Measurements from ENCODE around the gene SOCS3.

The SOCS3 gene

DNA sequence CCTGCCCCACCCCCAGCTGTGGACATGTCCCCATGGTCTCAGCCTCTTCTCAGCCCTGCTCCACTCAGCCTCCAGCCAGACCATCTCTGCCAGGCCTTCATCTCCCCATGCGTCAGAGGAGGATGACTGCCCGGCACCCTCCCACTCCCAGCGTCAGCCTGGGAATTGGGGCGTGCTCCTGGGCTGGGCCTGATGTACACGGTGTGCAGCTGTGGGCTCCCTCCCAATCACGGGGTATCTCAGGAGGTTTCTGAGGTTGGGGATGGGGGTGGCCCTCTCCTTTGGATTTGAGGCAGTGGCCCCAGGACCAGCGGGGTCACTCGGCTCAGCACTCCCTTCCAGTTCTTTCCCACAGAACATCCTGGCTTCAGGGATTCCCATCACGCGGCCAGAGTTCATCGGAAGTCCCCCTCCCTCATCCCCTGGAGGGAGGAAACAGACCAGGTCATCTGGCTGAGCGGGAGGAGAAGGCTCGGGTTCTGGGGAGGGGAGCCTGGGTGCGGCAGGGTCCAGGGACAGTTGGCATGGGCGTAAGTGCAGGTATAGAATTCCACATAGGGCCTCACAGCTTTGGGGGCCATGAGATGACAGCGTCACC lies 36.9 kb downstream of the SOCS3 start:
- no peak for TF ChIP-seq EZH2phosphoT487 (IDR thresholded peaks at IDR 0.05; ENCODE audit: borderline replicate concordance)
- TF ChIP-seq, protein P1, sequence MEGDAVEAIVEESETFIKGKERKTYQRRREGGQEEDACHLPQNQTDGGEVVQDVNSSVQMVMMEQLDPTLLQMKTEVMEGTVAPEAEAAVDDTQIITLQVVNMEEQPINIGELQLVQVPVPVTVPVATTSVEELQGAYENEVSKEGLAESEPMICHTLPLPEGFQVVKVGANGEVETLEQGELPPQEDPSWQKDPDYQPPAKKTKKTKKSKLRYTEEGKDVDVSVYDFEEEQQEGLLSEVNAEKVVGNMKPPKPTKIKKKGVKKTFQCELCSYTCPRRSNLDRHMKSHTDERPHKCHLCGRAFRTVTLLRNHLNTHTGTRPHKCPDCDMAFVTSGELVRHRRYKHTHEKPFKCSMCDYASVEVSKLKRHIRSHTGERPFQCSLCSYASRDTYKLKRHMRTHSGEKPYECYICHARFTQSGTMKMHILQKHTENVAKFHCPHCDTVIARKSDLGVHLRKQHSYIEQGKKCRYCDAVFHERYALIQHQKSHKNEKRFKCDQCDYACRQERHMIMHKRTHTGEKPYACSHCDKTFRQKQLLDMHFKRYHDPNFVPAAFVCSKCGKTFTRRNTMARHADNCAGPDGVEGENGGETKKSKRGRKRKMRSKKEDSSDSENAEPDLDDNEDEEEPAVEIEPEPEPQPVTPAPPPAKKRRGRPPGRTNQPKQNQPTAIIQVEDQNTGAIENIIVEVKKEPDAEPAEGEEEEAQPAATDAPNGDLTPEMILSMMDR (conservative IDR thresholded peaks at IDR 0.05; ENCODE audit: low read length): no peak
- Histone ChIP-seq H3K9me3 (ENCODE audit: insufficient read depth, low read depth, low read length) (no peaks in the 10 kb centered on the region), H3K9ac (ENCODE audit: low read depth, low read length, poor library complexity, severe bottlenecking) (no peak overlapping the region), H2AFZ (ENCODE audit: low read length) (no peak overlapping the region), H3K27me3 (ENCODE audit: insufficient read depth, low read length, poor library complexity, severe bottlenecking) (no peaks in the 10 kb centered on the region), H3K36me3 (ENCODE audit: insufficient read depth, low read length) (no peaks in the 10 kb centered on the region), H4K20me1 (ENCODE audit: insufficient read depth, low read length, poor library complexity, severe bottlenecking) (no peaks in the 10 kb centered on the region), H3K9me2 (replicated peaks; ENCODE audit: low read depth, low read length) (no peaks in the 10 kb centered on the region), H3F3A (ENCODE audit: low read depth) (no peaks in the 10 kb centered on the region), H3K4me1 (ENCODE audit: insufficient read depth, low read length, poor library complexity, severe bottlenecking) (no peaks in the 10 kb centered on the region), H3K79me2 (ENCODE audit: insufficient read depth, low read length) (no peaks in the 10 kb centered on the region), H3K4me2 (ENCODE audit: low read depth, low read length, poor library complexity, severe bottlenecking) (no peak overlapping the region), H3K4me3 (ENCODE audit: low read length, poor library complexity, severe bottlenecking) (no peak overlapping the region)

DNA sequence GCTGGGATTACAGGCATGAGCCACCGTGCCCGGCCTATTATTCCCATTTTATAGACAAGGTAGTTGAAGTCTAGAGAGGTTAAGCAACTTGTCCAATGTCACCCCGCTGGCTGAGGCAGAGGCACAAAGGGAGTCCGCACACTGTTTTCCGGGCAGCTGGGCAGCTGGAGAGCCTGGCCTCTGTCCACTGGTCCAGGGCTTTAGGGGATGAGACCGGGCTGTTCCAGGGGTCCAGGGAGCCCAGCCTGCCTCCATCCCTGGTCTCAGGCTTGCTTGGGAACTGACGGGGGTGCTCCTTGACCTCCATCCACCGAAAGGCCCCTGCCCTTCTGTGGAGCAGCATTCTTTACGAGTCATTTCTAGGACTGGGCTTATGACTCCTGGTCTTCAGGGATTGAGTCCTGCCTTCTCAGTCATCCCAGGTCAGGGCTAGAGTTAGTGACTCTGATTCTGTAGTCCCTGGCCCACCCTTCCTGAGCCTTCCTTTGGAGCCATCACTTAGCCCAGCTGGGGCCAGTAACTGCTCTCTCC lies 37.5 kb downstream of the SOCS3 start:
- no peak for TF ChIP-seq EZH2phosphoT487 (IDR thresholded peaks at IDR 0.05; ENCODE audit: borderline replicate concordance)

DNA sequence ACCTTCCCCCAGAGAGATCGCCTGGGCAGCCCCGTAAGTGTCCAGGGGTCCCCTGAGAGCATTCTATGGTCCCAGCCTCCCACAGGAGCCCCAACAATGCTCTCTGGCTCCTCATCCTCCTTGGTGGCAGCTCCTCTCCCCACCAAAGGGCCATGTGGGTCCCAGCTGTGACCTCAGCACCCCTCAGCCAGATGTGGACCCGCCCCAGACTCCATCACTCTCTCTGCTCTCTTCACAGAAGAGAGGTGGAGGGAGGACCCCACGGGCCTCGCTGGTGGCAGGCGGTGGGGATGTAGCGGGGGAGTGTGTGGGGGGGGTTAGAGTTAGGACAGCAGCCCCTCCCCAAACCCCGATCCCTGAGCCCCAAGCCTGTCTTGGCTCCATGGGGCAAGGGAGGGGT lies 41.0 kb downstream of the SOCS3 start:
- H3K9me2 ChIP-seq (replicated peaks; ENCODE audit: low read depth, low read length): no peaks in the 10 kb centered on the region
- no peaks in the 10 kb centered on the region for H3K79me2 ChIP-seq (ENCODE audit: insufficient read depth, low read length)
- TF ChIP-seq EZH2phosphoT487 (IDR thresholded peaks at IDR 0.05; ENCODE audit: borderline replicate concordance): no peak
- TF ChIP-seq, protein P1 (conservative IDR thresholded peaks at IDR 0.05; ENCODE audit: low read length): no peak
- H3F3A ChIP-seq (ENCODE audit: low read depth): no peaks in the 10 kb centered on the region
- no peaks in the 10 kb centered on the region for H3K27me3 ChIP-seq (ENCODE audit: insufficient read depth, low read length, poor library complexity, severe bottlenecking)
- H3K4me3 ChIP-seq (ENCODE audit: low read length, poor library complexity, severe bottlenecking): no peak overlapping the region
- no peaks in the 10 kb centered on the region for H4K20me1 ChIP-seq (ENCODE audit: insufficient read depth, low read length, poor library complexity, severe bottlenecking)
- H3K9me3 ChIP-seq (ENCODE audit: insufficient read depth, low read depth, low read length): no peaks in the 10 kb centered on the region
- no peaks in the 10 kb centered on the region for H3K36me3 ChIP-seq (ENCODE audit: insufficient read depth, low read length)
- peaks cover 14% of the 10 kb centered on the region for H3K4me1 ChIP-seq (ENCODE audit: insufficient read depth, low read length, poor library complexity, severe bottlenecking)
- H3K9ac ChIP-seq (ENCODE audit: low read depth, low read length, poor library complexity, severe bottlenecking): no peak overlapping the region
- no peak overlapping the region for H2AFZ ChIP-seq (ENCODE audit: low read length)
- no peak overlapping the region for H3K4me2 ChIP-seq (ENCODE audit: low read depth, low read length, poor library complexity, severe bottlenecking)

More for the DNA sequence above, 37.5 kb downstream of the SOCS3 start:
- H3K9ac ChIP-seq (ENCODE audit: low read depth, low read length, poor library complexity, severe bottlenecking): no peak overlapping the region
- no peaks in the 10 kb centered on the region for H4K20me1 ChIP-seq (ENCODE audit: insufficient read depth, low read length, poor library complexity, severe bottlenecking)
- no peaks in the 10 kb centered on the region for H3K36me3 ChIP-seq (ENCODE audit: insufficient read depth, low read length)
- no peak overlapping the region for H3K4me3 ChIP-seq (ENCODE audit: low read length, poor library complexity, severe bottlenecking)
- no peak overlapping the region for H2AFZ ChIP-seq (ENCODE audit: low read length)
- no peak overlapping the region for H3K4me2 ChIP-seq (ENCODE audit: low read depth, low read length, poor library complexity, severe bottlenecking)
- H3K9me3 ChIP-seq (ENCODE audit: insufficient read depth, low read depth, low read length): no peaks in the 10 kb centered on the region
- H3K4me1 ChIP-seq (ENCODE audit: insufficient read depth, low read length, poor library complexity, severe bottlenecking): peaks cover 3% of the 10 kb centered on the region
- no peaks in the 10 kb centered on the region for H3K27me3 ChIP-seq (ENCODE audit: insufficient read depth, low read length, poor library complexity, severe bottlenecking)
- no peaks in the 10 kb centered on the region for H3K9me2 ChIP-seq (replicated peaks; ENCODE audit: low read depth, low read length)
- H3F3A ChIP-seq (ENCODE audit: low read depth): no peaks in the 10 kb centered on the region
- H3K79me2 ChIP-seq (ENCODE audit: insufficient read depth, low read length): no peaks in the 10 kb centered on the region

DNA sequence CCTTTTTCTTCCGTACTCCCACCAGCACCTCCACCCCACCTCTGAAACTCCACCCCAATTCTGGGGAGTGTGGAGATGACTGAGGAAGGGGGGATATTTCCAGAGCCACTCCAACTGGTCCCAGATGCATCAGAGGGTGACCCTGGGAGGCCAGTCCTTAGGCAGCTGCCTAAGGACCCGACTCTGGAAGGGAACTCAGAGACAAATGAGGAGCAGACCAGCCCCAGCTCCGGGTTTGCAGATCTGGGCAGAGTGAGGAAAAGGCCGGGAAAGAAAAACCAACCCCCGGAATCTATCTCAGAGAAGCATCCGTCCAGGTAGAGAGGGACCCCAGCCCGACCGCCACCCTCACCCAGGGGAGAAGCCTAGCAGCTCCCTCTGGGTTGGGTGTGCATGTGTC lies 41.5 kb downstream of the SOCS3 start:
- no peak overlapping the region for H3K4me2 ChIP-seq (ENCODE audit: low read depth, low read length, poor library complexity, severe bottlenecking)
- no peaks in the 10 kb centered on the region for H3K9me3 ChIP-seq (ENCODE audit: insufficient read depth, low read depth, low read length)
- no peaks in the 10 kb centered on the region for H3F3A ChIP-seq (ENCODE audit: low read depth)
- no peak overlapping the region for H3K4me3 ChIP-seq (ENCODE audit: low read length, poor library complexity, severe bottlenecking)
- H3K9me2 ChIP-seq (replicated peaks; ENCODE audit: low read depth, low read length): no peaks in the 10 kb centered on the region
- H3K4me1 ChIP-seq (ENCODE audit: insufficient read depth, low read length, poor library complexity, severe bottlenecking): peaks cover 14% of the 10 kb centered on the region
- H3K27me3 ChIP-seq (ENCODE audit: insufficient read depth, low read length, poor library complexity, severe bottlenecking): no peaks in the 10 kb centered on the region
- H3K9ac ChIP-seq (ENCODE audit: low read depth, low read length, poor library complexity, severe bottlenecking): no peak overlapping the region
- TF ChIP-seq, protein P1 (conservative IDR thresholded peaks at IDR 0.05; ENCODE audit: low read length): no peak
- TF ChIP-seq EZH2phosphoT487 (IDR thresholded peaks at IDR 0.05; ENCODE audit: borderline replicate concordance): no peak
- H3K36me3 ChIP-seq (ENCODE audit: insufficient read depth, low read length): no peaks in the 10 kb centered on the region
- H2AFZ ChIP-seq (ENCODE audit: low read length): no peak overlapping the region
- no peaks in the 10 kb centered on the region for H4K20me1 ChIP-seq (ENCODE audit: insufficient read depth, low read length, poor library complexity, severe bottlenecking)
- no peaks in the 10 kb centered on the region for H3K79me2 ChIP-seq (ENCODE audit: insufficient read depth, low read length)

Measured in Loucy (cell line).